ENCODE data around the gene HMGN4. TPM values are rescaled to one million over a fixed set of nuclear protein-coding genes. Genes with fewer than 3 reads are reported as not detected.

The HMGN4 gene
- total and polyA plus RNA-seq, 9 of the 15 experiments (the other 6 are each of a cell fraction or from before 2014, with no cell fraction given): 35.4 to 134 (median 94.1) TPM

GRCh38 chr6:26571592-26572296, 33.6 kb downstream of the HMGN4 start (continued):
- TF ChIP-seq ATF2 (CRISPR knock-in tag; IDR thresholded peaks at IDR 0.05): no peak
- peak; percentile 63; the same call in 1 of the 2 replicates for TF ChIP-seq POLR2G (IDR thresholded peaks at IDR 0.05; ENCODE audit: low read depth, low read length)
- peak; percentile 73; the same call in 1 of the 2 replicates for TF ChIP-seq GABPB1 (CRISPR knock-in tag; IDR thresholded peaks at IDR 0.05)
- no peak for TF ChIP-seq XRCC4 (IDR thresholded peaks at IDR 0.05; ENCODE audit: extremely low read depth, insufficient read depth, insufficient read length)
- peak; percentile 74 for TF ChIP-seq CREM (IDR thresholded peaks at IDR 0.05; ENCODE audit: low read depth)
- no peak; the same call in 1 of the 2 replicates for TF ChIP-seq IRF1 (CRISPR knock-in tag; IDR thresholded peaks at IDR 0.05; ENCODE audit: borderline replicate concordance)
- peak; percentile 63 for TF ChIP-seq MTA2 (IDR thresholded peaks at IDR 0.05; ENCODE audit: low read depth)
- 0 out of 2 replicates have a peak, but pooled peaks have one; percentile 55 for TF ChIP-seq ZNF644 (tag; IDR thresholded peaks at IDR 0.05; ENCODE audit: low read depth)
- no peak for TF ChIP-seq ZNF263 (CRISPR knock-in tag; IDR thresholded peaks at IDR 0.05; ENCODE audit: borderline replicate concordance)
- no peak for TF ChIP-seq ZNF146 (CRISPR knock-in tag; IDR thresholded peaks at IDR 0.05; ENCODE audit: unreplicated experiment)
- no peak for TF ChIP-seq ZNF318 (IDR thresholded peaks at IDR 0.05; ENCODE audit: borderline replicate concordance in 1 of 2, low read depth in 1 of 2)
- peak; percentile 96 for TF ChIP-seq CBFB (CRISPR knock-in tag; IDR thresholded peaks at IDR 0.05)
- no peak for TF ChIP-seq ZNF707 (CRISPR knock-in tag; conservative IDR thresholded peaks at IDR 0.05)
- no peak for TF ChIP-seq YBX1 (IDR thresholded peaks at IDR 0.05)
- TF ChIP-seq ZNF561 (CRISPR knock-in tag; conservative IDR thresholded peaks at IDR 0.05): no peak
- TF ChIP-seq CHD4 (IDR thresholded peaks at IDR 0.05; ENCODE audit: insufficient read depth, insufficient replicate concordance, low read depth, low read length, poor library complexity, severe bottlenecking): no peak
- TF ChIP-seq MBD2 (IDR thresholded peaks at IDR 0.05; ENCODE audit: borderline replicate concordance, low read depth): peak; percentile 54; the same call in 1 of the 2 replicates
- TF ChIP-seq ZNF444 (CRISPR knock-in tag; IDR thresholded peaks at IDR 0.05): no peak

Data from K562 (cell line).